Measurements from ENCODE around the gene LAMTOR1. TPM values are rescaled to one million over a fixed set of nuclear protein-coding genes. Genes with fewer than 3 reads are reported as not detected.

LAMTOR1 gene
- total and polyA plus RNA-seq, 2 donors (not counting 3 experiments of a cell fraction or from before 2014, with no cell fraction given): 95.1 to 174 TPM

GRCh38 chr11:72146625-72147024, 43.5 kb upstream of the LAMTOR1 start:
- dilution Hi-C loops (cut with MboI; ENCODE audit: extremely low pct_ligation_motif_present, low sequenced_read_pairs) (no loop called here), intact Hi-C loops (cut with micrococcal nuclease) (loop anchor here (10.0 kb wide), 1 partner anchor 268 kb away; no protein-coding TSS in a partner anchor)
- Histone ChIP-seq H3K9me3 (replicated peaks; ENCODE audit: control insufficient read depth, insufficient read depth, low read length) (no peaks in the 10 kb centered on the region), H3K27ac (ENCODE audit: insufficient read depth, low read depth, low read length) (no peak overlapping the region), H2AFZ (ENCODE audit: low read depth, low read length) (no peak overlapping the region), H3K4me2 (ENCODE audit: insufficient read depth, low read length) (no peak overlapping the region), H3K79me2 (ENCODE audit: control insufficient read depth, insufficient read depth, low read length) (no peaks in the 10 kb centered on the region), H3K9ac (replicated peaks; ENCODE audit: extremely low read depth, insufficient read depth, low read length) (no peak overlapping the region), H3K36me3 (ENCODE audit: control insufficient read depth in 2 of 2, extremely low read depth in 1 of 2, insufficient read depth in 2 of 2, low read length in 2 of 2) (no peaks in the 10 kb centered on the region), H3K9me1 (replicated peaks; ENCODE audit: control insufficient read depth, extremely low read depth, insufficient read depth, low read length) (no peaks in the 10 kb centered on the region), H3K27me3 (ENCODE audit: control insufficient read depth in 2 of 2, insufficient read depth in 2 of 2, low read length in 2 of 2) (peaks cover 5% of the 10 kb centered on the region in 2 experiments), H3K4me3 (replicated peaks in 1 of 3; ENCODE audit: insufficient read depth in 1 of 3, low read depth in 1 of 3, low read length in 3 of 3) (no peak overlapping the region), H4K20me1 (replicated peaks; ENCODE audit: control insufficient read depth, extremely low read depth, insufficient read depth, low read length) (no peaks in the 10 kb centered on the region), H3K4me1 (ENCODE audit: control insufficient read depth, extremely low read depth, insufficient read depth, low read length) (no peaks in the 10 kb centered on the region)
- DNase-seq (ENCODE audit: low read depth, low spot score) (no peak), FAIRE-seq (no peak)
- ChIA-PET CTCF (interaction anchor here (1.3 to 7.2 kb wide), 4 partner anchors 36 to 284 kb away, joined by 3 to 190 read pairs (median 19); no protein-coding TSS in a partner anchor), POLR2A (no interaction called here)
- TF ChIP-seq CTCF (IDR thresholded peaks at IDR 0.05; ENCODE audit: extremely low read depth in 1 of 2, insufficient read depth in 1 of 2, low read depth in 1 of 2, low read length in 2 of 2) (no peak), FOS (IDR thresholded peaks at IDR 0.05; ENCODE audit: borderline replicate concordance, insufficient read depth, low read length) (no peak), MYC (IDR thresholded peaks at IDR 0.05; ENCODE audit: low read depth, low read length) (no peak), GATA2 (IDR thresholded peaks at IDR 0.05; ENCODE audit: insufficient read depth, insufficient read length, low read depth, low read length) (no peak), POLR2A (IDR thresholded peaks at IDR 0.05; ENCODE audit: low read depth, low read length) (no peak), MAX (IDR thresholded peaks at IDR 0.05; ENCODE audit: insufficient read depth, insufficient read length) (no peak), POLR2AphosphoS5 (IDR thresholded peaks at IDR 0.05; ENCODE audit: insufficient read depth, low read depth, low read length) (no peak), EZH2 (IDR thresholded peaks at IDR 0.05; ENCODE audit: borderline replicate concordance, low read depth, low read length, severe bottlenecking) (no peak), JUN (IDR thresholded peaks at IDR 0.05; ENCODE audit: borderline replicate concordance, insufficient read depth, insufficient read length, low read depth) (no peak)
- no TSS peak for BruUV-seq (replicated peaks)
